OCI-LY1 (cell line): Measurements from ENCODE around the gene ZMYND15.

Experiments
- H2AFZ ChIP-seq: fragments of 200-600 bp; sonication (generic), shearing (Covaris generic); 2 replicates; pipeline ENCODE4 v1.6.0; 2014; ENCODE audit warnings: antibody characterized with exemption, mild to moderate bottlenecking, low read length
- H3F3A ChIP-seq: fragments of 200-600 bp; sonication (generic), shearing (Covaris generic); 2 replicates; pipeline ENCODE4 v1.6.0; 2014; ENCODE audit warnings: mild to moderate bottlenecking, antibody characterized with exemption, low read length, moderate library complexity; ENCODE audit not compliant: insufficient read depth
- H3K27ac ChIP-seq: fragments of 200-600 bp; sonication (generic); 2 replicates; pipeline ENCODE4 v1.5.1; 2014; ENCODE audit warnings: low read length, mixed run types, mild to moderate bottlenecking, low read depth; ENCODE audit not compliant: poor library complexity, severe bottlenecking
- H3K27me3 ChIP-seq: fragments of 200-600 bp; sonication (generic); 2 replicates; pipeline ENCODE4 v1.6.0; 2014; ENCODE audit warnings: antibody characterized with exemption, mild to moderate bottlenecking, low read length, moderate library complexity; ENCODE audit not compliant: insufficient read depth
- H3K36me3 ChIP-seq: fragments of 200-600 bp; sonication (generic); 2 replicates; pipeline ENCODE4 v1.6.1; 2014; ENCODE audit warnings: mild to moderate bottlenecking, antibody characterized with exemption, low read length, moderate library complexity, mixed read lengths; ENCODE audit not compliant: insufficient read depth
- H3K4me1 ChIP-seq: fragments of 200-600 bp; sonication (generic); 2 replicates; pipeline ENCODE4 v1.5.1; 2014; ENCODE audit warnings: mild to moderate bottlenecking, low read length, moderate library complexity; ENCODE audit not compliant: insufficient read depth, severe bottlenecking
- H3K4me2 ChIP-seq: fragments of 200-600 bp; sonication (generic), shearing (Covaris generic); 2 replicates; pipeline ENCODE4 v1.6.1; 2014; ENCODE audit warnings: low read length
- H3K4me3 ChIP-seq: fragments of 200-600 bp; sonication (generic); 2 replicates; pipeline ENCODE4 v1.5.1; 2014; ENCODE audit warnings: low read length, low read depth, mild to moderate bottlenecking, mixed read lengths; ENCODE audit not compliant: poor library complexity, severe bottlenecking
- H3K79me2 ChIP-seq: fragments of 200-600 bp; shearing (Covaris generic); 2 replicates; pipeline ENCODE4 v1.6.1; 2016; ENCODE audit warnings: mixed run types, low read length, mixed read lengths; ENCODE audit not compliant: insufficient read depth
- H3K9ac ChIP-seq: fragments of 200-600 bp; sonication (generic), shearing (Covaris generic); 2 replicates; pipeline ENCODE4 v1.6.1; 2014; ENCODE audit warnings: mild to moderate bottlenecking, low read length, mixed read lengths
- H3K9me2 ChIP-seq: fragments of 200-600 bp; sonication (generic), shearing (Covaris generic); 2 replicates; pipeline ENCODE4 v1.6.1; 2014; ENCODE audit warnings: low read depth, mild to moderate bottlenecking, low read length, mixed read lengths
- H3K9me3 ChIP-seq: fragments of 200-600 bp; shearing (Covaris generic); 2 replicates; pipeline ENCODE4 v1.6.1; 2014; ENCODE audit warnings: low read length, mixed read lengths
- H4K20me1 ChIP-seq: fragments of 200-600 bp; sonication (generic), shearing (Covaris generic); 2 replicates; pipeline ENCODE4 v1.6.0; 2016; ENCODE audit warnings: mild to moderate bottlenecking, low read length; ENCODE audit not compliant: insufficient read depth
- CTCF ChIP-seq: fragments of 200-600 bp; sonication (generic), shearing (Covaris generic); IDR thresholded peaks from 2 replicates; pipeline ENCODE4 v1.5.1; 2017; ENCODE audit warnings: mild to moderate bottlenecking, antibody characterized with exemption, low read length, moderate library complexity, mixed read lengths
- EZH2 ChIP-seq: fragments of 200-600 bp; sonication (generic), shearing (Covaris generic); IDR thresholded peaks from 2 replicates; pipeline ENCODE4 v1.8.0; 2017; ENCODE audit warnings: borderline replicate concordance, mixed run types, mild to moderate bottlenecking, antibody characterized with exemption, low read length, moderate library complexity, mixed read lengths

ZMYND15 gene

GRCh38 chr17:4751932-4752331 lies 12.3 kb downstream of the ZMYND15 start:
- H3K4me2 ChIP-seq = no peak overlapping the region
- no peaks in the 10 kb centered on the region for H3K36me3 ChIP-seq
- H3K79me2 ChIP-seq = no peaks in the 10 kb centered on the region
- H2AFZ ChIP-seq = no peak overlapping the region
- no peak overlapping the region for H3K4me3 ChIP-seq
- no peak for TF ChIP-seq CTCF
- TF ChIP-seq EZH2 = no peak
- no peaks in the 10 kb centered on the region for H3K27me3 ChIP-seq
- H3K9ac ChIP-seq = no peak overlapping the region
- no peaks in the 10 kb centered on the region for H3F3A ChIP-seq
- peaks cover 12% of the 10 kb centered on the region for H3K4me1 ChIP-seq
- no peaks in the 10 kb centered on the region for H3K9me2 ChIP-seq
- no peaks in the 10 kb centered on the region for H4K20me1 ChIP-seq
- no peak overlapping the region for H3K27ac ChIP-seq
- H3K9me3 ChIP-seq = no peaks in the 10 kb centered on the region

GRCh38 chr17:4753392-4753791 lies 13.8 kb downstream of the ZMYND15 start:
- H3K9ac ChIP-seq = no peak overlapping the region
- peaks cover 2% of the 10 kb centered on the region for H3K4me1 ChIP-seq
- H2AFZ ChIP-seq = no peak overlapping the region
- TF ChIP-seq EZH2 (no peak), CTCF (no peak)
- H3K27ac ChIP-seq = no peak overlapping the region
- H3K4me2 ChIP-seq = no peak overlapping the region
- no peaks in the 10 kb centered on the region for H3K27me3 ChIP-seq
- H3K36me3 ChIP-seq = no peaks in the 10 kb centered on the region
- H3F3A ChIP-seq = no peaks in the 10 kb centered on the region
- H3K9me2 ChIP-seq = no peaks in the 10 kb centered on the region
- no peaks in the 10 kb centered on the region for H3K9me3 ChIP-seq
- H3K4me3 ChIP-seq = no peak overlapping the region
- no peaks in the 10 kb centered on the region for H3K79me2 ChIP-seq
- H4K20me1 ChIP-seq = no peaks in the 10 kb centered on the region

GRCh38 chr17:4759776-4760236 lies 20.2 kb downstream of the ZMYND15 start:
- no peaks in the 10 kb centered on the region for H3K27me3 ChIP-seq
- H3K9me2 ChIP-seq = no peaks in the 10 kb centered on the region
- TF ChIP-seq EZH2 = no peak
- no peak for TF ChIP-seq CTCF
- H3K4me2 ChIP-seq = no peak overlapping the region
- no peaks in the 10 kb centered on the region for H3K9me3 ChIP-seq
- no peak overlapping the region for H3K9ac ChIP-seq
- no peaks in the 10 kb centered on the region for H4K20me1 ChIP-seq
- H2AFZ ChIP-seq = no peak overlapping the region
- H3K4me1 ChIP-seq = no peaks in the 10 kb centered on the region
- no peaks in the 10 kb centered on the region for H3K36me3 ChIP-seq
- H3K79me2 ChIP-seq = no peaks in the 10 kb centered on the region
- no peak overlapping the region for H3K27ac ChIP-seq
- no peaks in the 10 kb centered on the region for H3F3A ChIP-seq
- H3K4me3 ChIP-seq = no peak overlapping the region
